ENCODE measurements around the gene CCDC14.
"Not testable (repeated sequence)": the region's sequence is repeated elsewhere in the genome, so short reads cannot be mapped to it uniquely, and the experiment has no call there.

CCDC14 gene

GRCh38 chr3:123960781-123961507 is at the start of gene CCDC14:
Gene CCDC14, minus strand, starts transcription at chr3:123961229. Its CDS starts 56 bp downstream, at chr3:123961173.
- DNase-seq = peak; percentile 93

GRCh38 chr3:124008321-124008720 is 47.3 kb upstream of the CCDC14 start:
- not testable (repeated sequence) for DNase-seq

GRCh38 chr3:124007186-124007585 is 46.2 kb upstream of the CCDC14 start:
- no peak for DNase-seq

- not testable (repeated sequence) for DNase-seq
Observed at GRCh38 chr3:124002405-124003079, 41.5 kb upstream of the CCDC14 start.

GRCh38 chr3:124001366-124001765 is 40.3 kb upstream of the CCDC14 start:
- peak; percentile 22 for DNase-seq

GRCh38 chr3:123997543-123997942 is 36.5 kb upstream of the CCDC14 start:
- no peak for DNase-seq

- DNase-seq = no peak
Observed at GRCh38 chr3:123993818-123994217, 32.8 kb upstream of the CCDC14 start.

GRCh38 chr3:123991730-123992588 is 30.9 kb upstream of the CCDC14 start, which contains the start of gene ROPN1:
Gene ROPN1, minus strand, starts transcription at chr3:123992124. Its CDS starts 11,643 bp downstream, at chr3:123980481.
- not testable (repeated sequence) for DNase-seq

- no peak for DNase-seq
Observed at GRCh38 chr3:123986427-123986826, 25.4 kb upstream of the CCDC14 start.

GRCh38 chr3:123984957-123985356 is 23.9 kb upstream of the CCDC14 start:
- DNase-seq = no peak

- DNase-seq = no peak
Observed at GRCh38 chr3:123984350-123984749, 23.3 kb upstream of the CCDC14 start.

GRCh38 chr3:123981317-123981716 is 20.3 kb upstream of the CCDC14 start:
- DNase-seq = not testable (repeated sequence)

- DNase-seq = no peak
Observed at GRCh38 chr3:123980539-123980938, 19.5 kb upstream of the CCDC14 start.

GRCh38 chr3:123979525-123980501 is 18.8 kb upstream of the CCDC14 start:
- DNase-seq = peak; percentile 84

- not testable (repeated sequence) for DNase-seq
Observed at GRCh38 chr3:123976904-123977303, 15.9 kb upstream of the CCDC14 start.

GRCh38 chr3:123976181-123976898 is 15.3 kb upstream of the CCDC14 start:
- not testable (repeated sequence) for DNase-seq

- DNase-seq = not testable (repeated sequence)
Observed at GRCh38 chr3:123975030-123975429, 14.0 kb upstream of the CCDC14 start.

- no peak for DNase-seq
Observed at GRCh38 chr3:123971406-123971805, 10.4 kb upstream of the CCDC14 start.

- not testable (repeated sequence) for DNase-seq
Observed at GRCh38 chr3:123967260-123967659, 6.2 kb upstream of the CCDC14 start.

- DNase-seq = not testable (repeated sequence)
Observed at GRCh38 chr3:123966799-123967198, 5.8 kb upstream of the CCDC14 start.

- not testable (repeated sequence) for DNase-seq
Observed at GRCh38 chr3:123964793-123965192, 3.8 kb upstream of the CCDC14 start.
